DLD1 (cell line): ENCODE measurements around the gene C11orf52.

ENCODE experiments used
- in situ Hi-C: cut with HindIII; loops from 2 replicates; pipeline ENCODE4 v1.10.0; 2017; ENCODE audit warnings: low sequenced_read_pairs

The C11orf52 gene

DNA sequence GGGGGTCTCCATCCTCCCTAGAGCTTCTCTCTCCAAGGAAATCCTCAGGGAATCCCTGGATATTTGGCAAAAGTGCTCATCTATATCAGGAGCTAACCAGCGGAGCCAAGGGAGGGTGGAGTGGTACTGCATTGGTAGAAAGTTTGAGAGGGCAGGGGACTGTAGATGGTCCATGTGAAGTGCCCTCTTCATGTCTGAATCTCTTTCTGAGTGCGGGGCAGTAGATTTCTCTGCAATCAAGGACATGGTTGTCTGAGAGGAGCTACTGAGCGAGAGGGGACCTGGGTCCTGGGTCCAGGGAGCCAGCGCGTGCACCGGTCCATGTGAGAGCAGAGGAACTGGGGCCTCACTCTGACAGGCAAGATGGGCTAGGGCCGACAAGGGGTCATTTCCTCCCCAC, 19.1 kb downstream of the C11orf52 start:
- in situ Hi-C loops = no loop called here

- in situ Hi-C loops = no loop called here
Observed at GRCh38 chr11:111938687-111939160, 20.0 kb downstream of the C11orf52 start.

GRCh38 chr11:111939836-111940604, 21.3 kb downstream of the C11orf52 start:
- in situ Hi-C loops = no loop called here

DNA sequence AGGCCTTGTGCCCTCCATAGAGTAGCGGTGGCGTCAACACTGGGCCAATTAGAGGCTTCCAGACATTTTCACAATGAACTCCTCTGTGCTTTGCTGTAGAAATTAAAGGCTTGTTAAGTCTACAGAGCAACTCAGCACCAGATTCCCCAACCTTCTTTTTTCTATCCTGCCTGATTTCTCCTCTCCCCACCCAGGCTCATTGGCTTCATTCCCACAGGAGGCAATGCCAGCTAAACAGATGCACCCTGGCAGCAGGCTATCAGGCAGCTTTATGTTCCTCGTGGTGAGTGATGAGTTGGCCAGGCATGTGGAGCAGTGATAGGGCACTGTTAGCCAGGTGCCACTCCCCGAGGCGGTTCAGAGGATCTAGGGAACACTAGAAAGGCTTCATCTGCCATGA, 23.2 kb downstream of the C11orf52 start:
- in situ Hi-C loops = no loop called here

GRCh38 chr11:111942829-111943228, 24.1 kb downstream of the C11orf52 start:
- in situ Hi-C loops = no loop called here

- in situ Hi-C loops = no loop called here
Observed at GRCh38 chr11:111944139-111944538, 25.4 kb downstream of the C11orf52 start.

DNA sequence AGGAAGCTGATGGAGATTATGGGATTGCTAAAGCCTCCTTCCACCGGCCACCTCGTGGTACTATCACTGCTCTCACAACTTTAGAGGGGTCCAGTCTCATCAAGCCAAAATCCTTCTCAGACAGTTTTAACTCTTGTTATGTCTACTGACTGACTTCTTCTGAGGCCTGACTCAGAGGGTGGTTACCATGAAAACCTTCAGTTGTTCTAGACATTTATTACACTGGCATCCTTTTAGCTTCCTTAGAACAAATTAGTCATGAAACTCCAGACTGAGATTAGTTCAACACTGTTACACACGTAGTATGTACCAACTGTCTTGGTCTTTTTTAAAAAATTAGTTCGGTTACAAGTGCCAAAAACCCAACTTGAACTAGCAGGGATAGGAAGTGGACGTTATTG, 25.9 kb downstream of the C11orf52 start:
- in situ Hi-C loops = no loop called here

DNA sequence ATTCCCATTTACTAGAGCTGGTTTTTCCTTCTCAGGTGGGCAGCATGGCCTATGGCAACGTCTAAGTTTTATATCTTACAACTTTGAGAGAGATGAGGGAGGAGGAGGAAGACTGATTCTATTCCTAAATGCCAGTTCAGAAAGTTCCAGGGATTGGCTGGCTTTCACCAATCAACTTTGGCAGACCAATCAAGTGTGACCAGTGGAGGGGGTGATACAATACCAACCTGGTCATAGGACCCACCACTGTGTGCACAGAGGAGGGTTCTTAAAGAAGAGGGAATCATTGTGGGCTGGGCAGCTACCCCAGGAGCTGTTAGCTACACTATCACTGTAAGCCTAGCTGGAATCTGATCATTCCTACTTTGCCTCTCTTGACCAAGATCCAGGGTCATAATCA, 26.5 kb downstream of the C11orf52 start:
- in situ Hi-C loops = no loop called here

DNA sequence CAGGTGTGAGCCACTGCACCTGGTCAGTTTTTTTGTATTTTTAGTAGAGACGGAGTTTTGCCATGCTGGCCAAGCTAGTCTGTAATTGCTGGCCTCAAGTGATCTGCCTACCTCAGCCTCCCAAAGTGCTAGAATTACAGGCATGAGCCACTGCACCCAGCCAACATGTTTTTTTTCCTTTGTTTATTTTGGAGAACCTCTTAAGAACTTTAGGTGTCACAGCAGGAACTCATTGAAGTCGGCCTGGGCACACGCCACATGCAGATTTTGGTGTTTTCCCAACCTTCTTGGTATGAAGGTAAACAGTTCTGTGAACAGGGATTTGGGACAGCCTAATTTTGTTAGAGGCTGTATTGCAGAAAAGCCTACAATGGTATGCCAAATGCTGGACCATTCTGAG, 27.8 kb downstream of the C11orf52 start:
- in situ Hi-C loops = no loop called here

DNA sequence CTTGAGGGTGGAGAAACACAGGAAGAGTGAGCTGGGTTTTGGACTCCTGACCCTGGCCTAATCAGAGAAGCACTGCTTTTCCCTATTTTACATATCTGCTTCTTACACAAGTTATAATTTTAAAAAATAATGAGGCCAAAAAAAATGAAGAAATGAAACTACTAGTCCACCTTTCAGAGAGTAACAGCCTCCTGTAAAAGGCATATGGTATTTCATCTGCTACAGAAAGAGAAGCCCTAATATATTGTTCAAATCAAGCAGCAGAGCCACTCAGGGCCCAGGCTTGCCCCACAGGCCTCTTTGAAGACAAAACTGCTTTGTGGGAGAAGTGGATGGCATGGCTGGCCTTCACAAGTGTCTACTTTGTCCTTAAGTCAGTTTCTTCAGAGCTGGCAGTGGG, 28.4 kb downstream of the C11orf52 start:
- in situ Hi-C loops = no loop called here

- in situ Hi-C loops = no loop called here
Observed at GRCh38 chr11:111949519-111950426, 31.1 kb downstream of the C11orf52 start.

DNA sequence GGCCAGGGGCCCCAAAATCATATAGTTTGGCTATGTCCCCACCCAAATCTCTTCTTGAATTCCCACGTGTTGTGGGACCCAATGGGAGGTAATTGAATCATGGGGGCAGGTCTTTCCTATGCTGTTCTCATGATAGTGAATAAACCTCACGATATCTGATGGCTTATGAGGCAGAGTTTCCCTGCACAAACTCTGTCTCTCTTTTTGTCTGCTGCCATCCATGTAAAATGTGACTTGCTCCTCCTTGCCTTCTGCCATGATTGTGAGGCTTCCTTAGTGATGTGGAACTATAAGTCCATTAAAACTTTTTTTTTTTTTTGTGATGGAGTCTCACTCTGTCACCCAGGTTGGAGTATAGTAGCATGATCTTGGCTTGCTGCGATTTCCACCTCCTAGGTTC, 32.9 kb downstream of the C11orf52 start:
- in situ Hi-C loops = no loop called here

- in situ Hi-C loops = no loop called here
Observed at GRCh38 chr11:111954154-111954553, 35.4 kb downstream of the C11orf52 start.

- in situ Hi-C loops = no loop called here
Observed at GRCh38 chr11:111957663-111958444, 39.1 kb downstream of the C11orf52 start.

- in situ Hi-C loops = loop anchor here (5.0 kb wide), 1 partner anchor 61 kb away; no protein-coding TSS in a partner anchor
Observed at GRCh38 chr11:111960916-111961315, 42.2 kb downstream of the C11orf52 start.

- in situ Hi-C loops = loop anchor here (5.0 kb wide), 1 partner anchor 61 kb away; no protein-coding TSS in a partner anchor
Observed at GRCh38 chr11:111961389-111962300, 42.9 kb downstream of the C11orf52 start.

GRCh38 chr11:111963931-111964340, 45.2 kb downstream of the C11orf52 start:
- in situ Hi-C loops = loop anchor here (5.0 kb wide), 1 partner anchor 58 kb away; no protein-coding TSS in a partner anchor

DNA sequence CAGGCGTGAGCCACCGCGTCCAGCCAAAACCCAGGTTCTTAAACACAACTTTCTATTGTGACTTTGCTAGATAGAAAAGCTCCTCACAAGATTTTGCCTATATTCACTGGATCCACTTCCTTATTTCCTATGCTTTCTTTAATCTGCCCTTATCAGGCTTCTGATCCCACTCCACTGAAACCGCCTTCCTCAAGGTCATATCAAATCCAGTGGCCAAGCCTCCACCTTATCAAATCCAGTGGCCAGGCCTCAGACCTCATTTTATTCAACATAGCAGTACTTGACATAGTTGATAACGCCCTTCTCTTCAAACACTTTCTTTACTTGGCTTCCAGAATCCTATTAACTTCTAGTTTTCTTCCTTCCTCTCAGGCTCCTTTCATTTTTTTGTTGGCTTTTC, 48.0 kb downstream of the C11orf52 start:
- in situ Hi-C loops = no loop called here

DNA sequence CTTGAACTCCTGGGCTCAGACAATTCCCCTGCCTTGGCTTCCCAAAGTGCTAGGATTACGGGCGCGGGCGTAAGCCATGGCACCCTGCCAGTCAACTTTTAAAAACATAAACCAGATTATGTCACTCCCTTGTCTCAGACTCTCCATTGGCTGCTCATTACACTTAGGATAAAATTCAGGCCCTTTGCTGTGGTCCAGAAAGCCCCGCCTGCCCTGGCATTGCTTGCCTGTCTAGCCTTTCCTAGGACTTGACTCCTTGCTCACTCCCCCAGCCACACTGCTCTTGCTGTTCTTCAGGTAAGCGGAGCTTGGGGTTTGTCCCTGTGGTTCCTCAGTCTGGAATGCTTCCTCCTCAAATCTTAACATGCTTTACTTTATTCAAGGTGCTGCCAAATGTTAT, 48.9 kb downstream of the C11orf52 start:
- in situ Hi-C loops = no loop called here

- in situ Hi-C loops = no loop called here
Observed at GRCh38 chr11:111969344-111969743, 50.6 kb downstream of the C11orf52 start.
